K562 (cell line): ENCODE results near the gene EVA1B. TPM values are rescaled to one million over a fixed set of nuclear protein-coding genes. Genes with fewer than 3 reads are reported as not detected.

ENCODE experiments used
- DEAF1 ChIP-seq: fragments of 450-650 bp; formaldehyde crosslinking; IDR thresholded peaks from 2 replicates; pipeline ENCODE4 v1.4.0; 2020; ENCODE audit warnings: mild to moderate bottlenecking, moderate library complexity
- IFI16 ChIP-seq: fragments of 250-450 bp; sonication (Bioruptor Pico); IDR thresholded peaks from 2 replicates; pipeline ENCODE4 v2.1.2; 2022; ENCODE audit warnings: mild to moderate bottlenecking, inconsistent platforms
- MAZ ChIP-seq, 2 experiments: fragments of 450-650 bp in 1 of 2; sonication (generic) in 1 of 2; formaldehyde crosslinking; IDR thresholded peaks in 1 of 2; conservative IDR thresholded peaks in 1 of 2; 2 replicates each; pipeline versions ENCODE4 v1.4.0 to v1.5.0; 2020; ENCODE audit warnings: mild to moderate bottlenecking in 1 of 2, missing genetic modification reagents in 1 of 2
- PRDM10 ChIP-seq: fragments of 450-650 bp; IDR thresholded peaks from 2 replicates; pipeline ENCODE4 v1.6.1; 2018; ENCODE audit not compliant: partially characterized antibody
- REST ChIP-seq, 2 experiments: fragments of 450-650 bp; formaldehyde crosslinking in 1 of 2; IDR thresholded peaks; 2 replicates each; pipeline versions ENCODE4 v1.4.0 to v1.6.1; 2014 to 2020; ENCODE audit warnings: mild to moderate bottlenecking in 2 of 2, borderline replicate concordance in 1 of 2, low read depth in 1 of 2
- STAG1 ChIP-seq: sonication (generic); formaldehyde crosslinking; IDR thresholded peaks from 2 replicates; pipeline ENCODE4 v1.5.0; 2020; ENCODE audit warnings: missing genetic modification reagents, borderline replicate concordance
- VEZF1 ChIP-seq: fragments of 200-800 bp; sonication (Bioruptor generic); IDR thresholded peaks from 2 replicates; pipeline ENCODE4 v1.6.1; 2017; ENCODE audit warnings: missing genetic modification characterization, missing compliant biosample characterization
- ZNF740 ChIP-seq, 3 experiments: fragments of 200-800 bp in 1 of 3; sonication (Bioruptor generic) in 1 of 3; sonication (generic) in 1 of 3; formaldehyde crosslinking in 1 of 3; IDR thresholded peaks; 2 replicates each; pipeline versions ENCODE4 v1.6.1 to v1.8.0; 2016 to 2022; ENCODE audit warnings: mild to moderate bottlenecking in 2 of 3, missing compliant biosample characterization in 2 of 3, missing genetic modification characterization in 2 of 3, missing genetic modification reagents in 1 of 3
- polyA plus RNA-seq, 8 experiments: library from polyadenylated mRNA; depleted of rRNA in 4 of 8; stranded (reverse) in 5 of 8; unstranded in 3 of 8; fragments of >200 nt; fragmentation: Nextera tagmentation in 2 of 8; fragmentation: Illumina TruSeq in 1 of 8; extraction: Ambion mirVana in 2 of 8; extraction: Trizol in 1 of 8; gene quantifications; 2 replicates each; pipeline versions ENCODE4 v1.2.1 to v1.2.3, GENCODE V29; 2011 to 2014; ENCODE audit warnings: inconsistent platforms in 1 of 8, missing spikeins in 1 of 8
- total RNA-seq, 7 experiments: library from RNA; depleted of rRNA in 6 of 7; stranded (reverse); fragments of >200 nt in 6 of 7; fragmentation: Illumina TruSeq in 2 of 7; extraction: Trizol in 2 of 7; gene quantifications; 2 replicates each; pipeline versions ENCODE4 v1.2.1 to v1.2.3, GENCODE V29; 2011 to 2021; ENCODE audit warnings: low replicate concordance in 1 of 7

The EVA1B gene
- total and polyA plus RNA-seq, 9 of the 15 experiments (the other 6 are each of a cell fraction or from before 2014, with no cell fraction given) = 0.08 to 65.7 (median 2.4) TPM

GRCh38 chr1:36285443-36286101 is 37.9 kb downstream of the EVA1B start (continued):
- TF ChIP-seq REST (IDR thresholded peaks at IDR 0.05; ENCODE audit: borderline replicate concordance) (peak; percentile 84), REST (CRISPR knock-in tag; IDR thresholded peaks at IDR 0.05; ENCODE audit: low read depth) (no peak), PRDM10 (peak; percentile 30), STAG1 (CRISPR knock-in tag) (peak; percentile 32; the same call in 1 of the 2 replicates), DEAF1 (CRISPR knock-in tag) (peak; percentile 85), ZNF740 (CRISPR knock-in tag; IDR thresholded peaks at IDR 0.05) (no peak), ZNF740 (tag; IDR thresholded peaks at IDR 0.05) (peak in 1 of 2 experiments; percentile 55; a peak in 2 of 4 replicates), VEZF1 (CRISPR knock-in tag) (0 out of 2 replicates have a peak, but pooled peaks have one; percentile 36), MAZ (CRISPR knock-in tag; conservative IDR thresholded peaks at IDR 0.05 in 1 of 2, IDR thresholded peaks at IDR 0.05 in 1 of 2) (peak in 1 of 2 experiments; percentile 72; a peak in 1 of 4 replicates), IFI16 (CRISPR knock-in tag) (no peak)
